ENCODE results near the gene DAGLB.
"Not testable (repeated sequence)": the region's sequence is repeated elsewhere in the genome, so short reads cannot be mapped to it uniquely, and the experiment has no call there.

Gene DAGLB

GRCh38 chr7:6394114-6394513 is 53.6 kb downstream of the DAGLB start:
- DNase-seq = no peak

DNA sequence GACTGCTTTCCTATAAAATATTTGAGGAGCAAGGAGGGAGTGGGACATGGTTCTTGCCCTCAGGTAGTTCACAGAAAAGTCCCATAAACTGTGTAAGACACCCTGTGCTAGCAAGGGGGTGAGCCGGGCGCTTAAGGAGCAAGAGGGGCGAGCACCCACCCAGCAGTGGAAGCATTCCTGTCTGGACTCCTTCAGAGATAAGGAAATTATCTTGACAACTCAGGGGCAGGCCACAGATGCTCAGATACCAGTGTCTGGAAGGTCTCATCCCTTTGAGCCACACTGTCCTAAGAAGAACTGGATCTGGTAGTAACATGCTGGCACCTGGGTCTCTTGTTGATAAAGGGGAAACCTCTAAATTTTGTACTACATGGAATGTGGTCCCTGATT is 54.1 kb downstream of the DAGLB start:
- DNase-seq = no peak

DNA sequence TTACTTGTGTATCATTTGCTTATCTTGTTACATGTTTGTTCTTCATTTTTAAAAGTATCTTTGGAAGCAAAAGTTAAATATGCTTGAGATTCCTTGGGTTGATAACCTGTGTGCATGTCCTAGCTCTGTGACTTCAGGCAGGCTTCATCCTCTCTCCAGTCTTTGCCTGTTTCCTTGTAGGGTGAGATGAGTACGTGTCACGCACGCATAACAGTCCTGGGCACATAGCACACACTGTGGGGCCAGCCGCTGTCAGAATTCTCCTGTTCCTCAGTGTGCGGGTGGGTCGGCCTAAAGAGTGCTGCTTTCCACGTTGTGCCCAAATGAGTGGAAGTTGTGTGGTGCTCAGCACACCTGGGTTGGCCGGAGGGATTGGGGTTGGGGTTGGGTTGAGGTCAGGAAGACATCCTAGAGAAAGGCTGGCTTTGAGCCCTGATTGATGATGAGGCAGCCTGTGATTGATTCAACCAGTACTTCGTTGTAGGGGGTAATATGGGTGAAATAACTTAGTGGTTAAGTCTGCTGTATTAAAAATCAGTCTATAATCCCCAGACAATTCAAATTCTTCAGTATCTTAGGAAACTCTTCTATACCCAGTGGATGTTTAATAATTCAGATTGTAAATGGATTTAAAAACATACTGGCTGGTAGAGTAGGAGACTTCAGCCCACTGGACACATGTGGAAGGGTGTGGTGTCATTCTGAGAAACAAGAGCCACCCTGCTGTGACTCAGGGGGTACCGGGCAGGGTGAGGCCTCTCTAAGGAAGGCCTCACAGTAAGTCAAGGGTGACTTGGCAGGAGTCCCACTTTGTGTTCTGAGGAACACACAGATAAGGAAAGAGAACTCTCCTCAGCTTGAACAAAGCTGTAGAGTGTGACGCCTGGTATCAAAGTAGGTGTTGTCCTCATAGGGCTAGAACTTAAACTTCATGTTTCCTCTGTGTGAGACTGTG is 54.8 kb downstream of the DAGLB start:
- no peak for DNase-seq

DNA sequence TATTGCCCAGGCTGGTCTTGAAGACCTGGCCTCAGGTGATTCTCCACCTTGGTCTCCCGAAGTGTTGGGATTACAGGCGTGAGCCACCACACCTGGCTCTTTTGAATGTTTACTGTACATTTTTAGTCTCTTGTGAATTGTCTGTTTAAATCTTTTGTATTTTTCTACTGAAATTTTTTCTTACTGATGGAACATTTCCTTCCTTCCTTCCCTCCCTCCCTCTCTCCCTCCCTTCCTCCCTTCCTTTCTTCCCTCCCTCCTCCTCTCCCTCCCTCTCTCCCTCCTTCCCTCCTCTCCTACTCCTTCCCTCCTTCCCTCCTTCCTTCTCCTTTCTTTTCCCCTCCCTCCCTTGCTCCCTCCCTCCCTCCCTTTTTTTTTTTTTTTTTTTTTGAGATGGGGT is 58.0 kb downstream of the DAGLB start:
- DNase-seq = no peak

- no peak for DNase-seq
Measured at GRCh38 chr7:6387734-6388294, 59.9 kb downstream of the DAGLB start.

GRCh38 chr7:6386779-6387178 is 61.0 kb downstream of the DAGLB start:
- no peak for DNase-seq

- DNase-seq = no peak
Measured at GRCh38 chr7:6385909-6386560, 61.7 kb downstream of the DAGLB start.

DNA sequence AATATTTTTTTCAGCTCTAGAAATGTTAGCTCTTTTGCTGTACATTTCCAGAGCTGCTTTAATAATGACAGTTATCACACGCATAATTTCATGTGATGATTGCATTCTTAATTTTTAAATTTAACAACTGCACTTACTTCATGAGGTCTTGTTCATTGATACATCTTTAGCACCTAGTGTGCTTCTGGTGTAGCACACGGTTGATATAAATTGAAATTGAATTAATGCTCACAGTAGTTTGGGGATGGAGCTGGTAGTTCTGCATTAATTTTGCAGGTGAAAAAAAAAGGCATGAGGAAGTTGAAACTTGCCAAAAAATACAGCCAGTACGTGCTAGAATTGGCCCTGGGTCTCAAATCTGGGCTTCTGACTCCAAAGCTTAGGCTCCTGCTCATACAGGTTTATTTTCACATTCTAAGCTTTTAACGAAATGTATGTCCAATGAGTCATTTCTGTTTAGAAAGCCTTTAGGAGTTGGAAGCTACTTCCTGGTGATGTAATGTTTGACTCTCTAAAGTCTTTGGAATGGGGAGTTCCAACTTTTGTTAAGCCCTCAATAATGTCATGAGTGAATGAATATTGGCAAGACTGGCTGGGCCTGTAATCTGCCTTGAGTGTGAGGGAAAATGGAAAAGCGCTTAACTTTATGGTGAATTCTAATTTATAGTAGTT is 62.5 kb downstream of the DAGLB start:
- no peak for DNase-seq

DNA sequence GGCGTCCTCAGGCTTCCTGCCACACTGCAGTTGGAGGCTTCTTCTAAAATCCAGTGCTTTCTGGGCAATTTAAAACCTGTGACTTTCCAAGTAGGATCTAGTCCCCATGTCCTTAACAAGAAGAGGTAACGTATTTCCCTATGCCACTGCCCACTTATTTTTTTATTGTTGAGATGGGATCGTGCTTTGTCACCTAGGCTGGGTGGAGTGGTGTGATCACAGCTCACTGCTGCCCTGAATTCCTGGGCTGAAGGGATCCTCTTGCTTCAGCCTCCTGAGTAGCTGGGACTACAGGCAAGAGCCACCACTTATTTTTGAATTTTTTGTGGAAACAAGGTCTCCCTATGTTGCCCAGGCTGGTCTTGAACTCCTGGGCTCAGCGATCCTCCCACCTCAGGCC is 63.4 kb downstream of the DAGLB start:
- DNase-seq = no peak

- no peak for DNase-seq
Measured at GRCh38 chr7:6382817-6383216, 64.9 kb downstream of the DAGLB start.

DNA sequence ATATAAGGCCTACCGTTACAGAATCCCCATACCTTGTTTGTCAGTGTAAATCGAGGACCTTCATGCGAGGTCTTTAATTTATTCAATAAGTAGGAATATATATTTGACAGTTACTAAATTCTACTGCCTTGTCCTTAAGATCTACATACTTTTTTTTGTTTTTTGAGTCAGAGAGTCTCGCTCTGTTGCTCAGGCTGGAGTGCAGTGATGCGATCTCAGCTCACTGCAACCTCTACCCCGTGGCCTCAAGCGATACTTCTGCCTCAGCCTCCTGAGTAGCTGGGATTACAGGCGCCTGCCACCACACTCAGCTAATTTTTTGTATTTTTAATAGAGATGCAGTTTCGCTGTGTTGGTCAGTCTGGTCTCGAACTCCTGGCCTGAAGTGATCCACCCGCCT is 65.9 kb downstream of the DAGLB start:
- DNase-seq = not testable (repeated sequence)

- DNase-seq = no peak
Measured at GRCh38 chr7:6380310-6381095, 67.3 kb downstream of the DAGLB start.

DNA sequence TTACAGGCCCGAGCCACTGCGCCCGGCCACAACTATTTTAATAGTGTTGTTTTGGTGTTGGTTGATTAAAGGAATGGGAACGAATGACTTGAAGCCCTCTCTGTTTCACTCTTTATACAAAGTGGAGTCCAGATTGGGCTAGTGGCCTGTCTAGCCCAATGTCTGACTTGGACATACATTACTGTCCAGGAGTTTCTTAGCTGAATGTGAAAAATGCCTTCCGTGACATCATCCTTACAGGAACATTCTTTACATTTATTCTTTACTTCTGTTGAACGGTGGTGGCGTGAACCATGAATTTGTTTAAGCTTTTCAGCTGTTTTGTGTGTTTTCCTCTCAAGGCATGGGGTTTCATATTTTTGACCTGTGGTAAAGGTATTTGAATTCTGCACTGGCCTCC is 67.9 kb downstream of the DAGLB start:
- no peak for DNase-seq

GRCh38 chr7:6378556-6378955 is 69.2 kb downstream of the DAGLB start:
- DNase-seq = not testable (repeated sequence)

DNA sequence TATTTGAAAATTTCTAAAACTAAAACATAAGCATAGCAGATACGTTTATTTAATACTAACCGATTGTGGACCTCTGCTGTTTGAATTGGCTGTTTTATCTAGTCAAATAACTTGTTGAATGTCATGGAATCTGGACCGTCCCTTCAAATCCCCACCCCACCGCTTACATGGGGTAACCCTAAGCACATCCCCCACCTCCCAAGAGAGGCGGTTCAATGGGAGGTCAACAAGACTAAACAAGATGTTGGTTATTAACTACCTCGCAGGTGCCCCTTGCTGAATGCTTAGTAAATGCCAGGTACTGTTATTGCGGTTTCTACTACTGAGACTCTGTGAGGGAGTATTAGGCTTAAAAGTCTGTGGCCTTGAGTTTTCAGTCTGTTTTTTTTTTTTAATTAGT is 70.9 kb downstream of the DAGLB start:
- no peak for DNase-seq

GRCh38 chr7:6375348-6376101 is 72.2 kb downstream of the DAGLB start:
- no peak for DNase-seq

- DNase-seq = no peak
Measured at GRCh38 chr7:6367701-6368211, 80.0 kb downstream of the DAGLB start.

- no peak for DNase-seq
Measured at GRCh38 chr7:6365451-6365850, 82.3 kb downstream of the DAGLB start.

GRCh38 chr7:6360841-6361240 is 86.9 kb downstream of the DAGLB start:
- DNase-seq = no peak

- no peak for DNase-seq
Measured at GRCh38 chr7:6359734-6360133, 88.0 kb downstream of the DAGLB start.
